Measurements from ENCODE around the gene TENM3.

- TF ChIP-seq, protein P1, sequence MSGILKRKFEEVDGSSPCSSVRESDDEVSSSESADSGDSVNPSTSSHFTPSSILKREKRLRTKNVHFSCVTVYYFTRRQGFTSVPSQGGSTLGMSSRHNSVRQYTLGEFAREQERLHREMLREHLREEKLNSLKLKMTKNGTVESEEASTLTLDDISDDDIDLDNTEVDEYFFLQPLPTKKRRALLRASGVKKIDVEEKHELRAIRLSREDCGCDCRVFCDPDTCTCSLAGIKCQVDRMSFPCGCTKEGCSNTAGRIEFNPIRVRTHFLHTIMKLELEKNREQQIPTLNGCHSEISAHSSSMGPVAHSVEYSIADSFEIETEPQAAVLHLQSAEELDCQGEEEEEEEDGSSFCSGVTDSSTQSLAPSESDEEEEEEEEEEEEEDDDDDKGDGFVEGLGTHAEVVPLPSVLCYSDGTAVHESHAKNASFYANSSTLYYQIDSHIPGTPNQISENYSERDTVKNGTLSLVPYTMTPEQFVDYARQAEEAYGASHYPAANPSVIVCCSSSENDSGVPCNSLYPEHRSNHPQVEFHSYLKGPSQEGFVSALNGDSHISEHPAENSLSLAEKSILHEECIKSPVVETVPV (CRISPR knock-in tag; IDR thresholded peaks at IDR 0.05), result no peak
- TF ChIP-seq POU6F1 (CRISPR knock-in tag; IDR thresholded peaks at IDR 0.05; ENCODE audit: borderline replicate concordance, low read depth), result no peak
Observed at GRCh38 chr4:182644683-182645050, 401.5 kb downstream of the TENM3 start.
